SKM-1 (cell line): ENCODE results near the gene TSC22D3.
A peak's percentile ranks its signal among the peaks of the same experiment; 100 is the strongest.
"Not testable (repeated sequence)": the region's sequence is repeated elsewhere in the genome, so short reads cannot be mapped to it uniquely, and the experiment has no call there.

Experiments
- DNase-seq: peaks from one replicate; lab custom pipeline; 2025; ENCODE audit not compliant: unreplicated experiment; lab: John Stamatoyannopoulos, UW

The TSC22D3 gene

DNA sequence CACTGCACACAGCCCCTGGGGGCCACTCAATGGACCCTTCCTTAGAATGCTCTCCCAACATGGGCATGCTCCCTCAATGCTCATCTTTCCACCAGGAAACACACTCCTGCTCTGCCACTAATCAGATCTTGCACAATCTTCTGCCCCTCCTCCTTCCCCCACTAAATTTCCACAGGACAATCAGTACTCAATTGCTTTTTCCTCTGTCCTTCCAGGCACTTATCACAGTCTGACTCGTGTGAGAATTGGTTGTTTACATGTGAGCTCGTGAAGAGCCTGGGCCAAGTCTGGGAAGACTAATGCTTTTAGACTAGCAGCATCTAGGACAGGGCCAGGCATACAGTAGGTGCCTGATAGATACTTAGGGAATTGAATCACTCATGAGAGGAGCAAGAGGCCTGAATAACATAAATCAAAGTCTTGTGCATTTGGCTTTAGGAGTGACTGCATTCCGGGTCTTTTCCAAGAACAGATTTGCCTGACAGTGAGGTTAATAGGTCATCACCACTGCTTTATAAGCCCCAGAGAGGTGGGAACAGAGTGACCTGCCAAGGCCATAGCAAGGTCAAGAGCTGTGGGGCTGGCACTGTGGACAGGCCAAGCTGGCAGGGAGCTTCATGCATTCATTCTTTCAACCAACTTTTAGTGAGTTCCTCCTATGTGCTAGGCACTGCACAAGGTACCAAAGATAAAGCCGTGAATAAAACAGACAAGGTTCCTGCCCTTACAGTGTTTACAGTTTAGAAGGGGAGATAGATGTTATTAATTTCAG, 92.3 kb downstream of the TSC22D3 start:
- DNase-seq, result no peak

- no peak for DNase-seq
Measured at GRCh38 chrX:107682256-107682655, 93.3 kb downstream of the TSC22D3 start.

DNA sequence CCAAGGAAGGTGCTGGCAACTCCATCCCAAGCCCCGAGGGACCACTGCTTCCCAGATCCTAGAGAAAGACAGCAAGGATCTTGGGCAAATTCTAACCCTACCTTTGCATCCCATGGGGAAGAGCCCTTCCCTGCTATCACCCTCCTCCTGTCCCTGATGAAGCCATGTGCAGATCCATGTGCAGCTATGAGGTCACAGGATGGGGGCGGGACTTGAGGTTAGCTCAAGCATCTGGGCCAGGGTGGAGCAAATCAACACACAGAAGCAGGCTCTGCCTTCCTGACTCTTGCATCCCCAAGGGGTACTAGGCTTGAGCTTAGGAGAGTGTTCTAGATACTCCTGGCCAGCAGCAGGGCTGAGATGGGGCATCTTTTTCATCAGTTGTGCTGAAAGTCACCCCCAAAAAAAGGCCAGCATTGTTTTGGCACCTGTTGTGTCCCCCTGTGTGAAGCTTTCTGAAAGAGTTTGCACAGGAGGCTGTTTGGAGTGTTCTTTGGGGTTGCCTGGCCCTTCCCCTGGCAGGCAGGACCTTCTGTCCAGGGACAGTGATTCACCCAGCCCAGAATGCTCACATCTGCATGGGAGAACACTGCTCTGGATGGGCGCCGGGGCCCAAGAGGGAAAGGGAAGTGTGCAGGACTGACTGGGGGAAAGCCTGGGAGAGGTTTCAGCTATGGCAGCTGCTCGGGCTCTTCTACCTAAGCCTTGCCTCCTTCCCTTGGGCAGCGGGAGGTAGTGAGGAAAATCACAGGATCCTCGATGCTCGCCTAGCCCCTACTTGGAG, 96.4 kb downstream of the TSC22D3 start:
- DNase-seq, result peak; percentile 28

GRCh38 chrX:107677909-107678308, 97.7 kb downstream of the TSC22D3 start:
- DNase-seq, result no peak

DNA sequence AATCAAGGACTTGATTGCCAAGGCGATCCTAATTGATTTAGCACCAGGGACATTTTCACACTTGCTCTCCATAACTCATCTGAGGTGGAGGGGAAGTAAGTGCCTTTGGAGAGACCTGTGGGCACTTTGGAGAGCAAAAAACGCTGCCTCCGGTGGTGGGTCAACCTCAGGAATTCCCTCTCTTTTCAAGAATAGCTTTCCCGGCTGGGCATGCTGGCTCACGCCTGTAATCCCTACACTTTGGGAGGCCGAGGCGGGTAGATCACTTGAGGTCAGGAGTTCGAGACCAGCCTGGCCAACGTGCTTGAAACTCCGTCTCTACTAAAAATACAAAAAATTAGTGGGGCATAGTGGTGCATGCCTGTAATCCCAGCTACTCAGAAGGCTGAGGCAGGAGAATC, 98.1 kb downstream of the TSC22D3 start:
- no peak for DNase-seq

GRCh38 chrX:107676559-107677378, 98.8 kb downstream of the TSC22D3 start:
- DNase-seq, result peak; percentile 53

- peak; percentile 27 for DNase-seq
Measured at GRCh38 chrX:107675823-107676555, 99.6 kb downstream of the TSC22D3 start.

- DNase-seq, result no peak
Measured at GRCh38 chrX:107675365-107675654, 100.3 kb downstream of the TSC22D3 start.

DNA sequence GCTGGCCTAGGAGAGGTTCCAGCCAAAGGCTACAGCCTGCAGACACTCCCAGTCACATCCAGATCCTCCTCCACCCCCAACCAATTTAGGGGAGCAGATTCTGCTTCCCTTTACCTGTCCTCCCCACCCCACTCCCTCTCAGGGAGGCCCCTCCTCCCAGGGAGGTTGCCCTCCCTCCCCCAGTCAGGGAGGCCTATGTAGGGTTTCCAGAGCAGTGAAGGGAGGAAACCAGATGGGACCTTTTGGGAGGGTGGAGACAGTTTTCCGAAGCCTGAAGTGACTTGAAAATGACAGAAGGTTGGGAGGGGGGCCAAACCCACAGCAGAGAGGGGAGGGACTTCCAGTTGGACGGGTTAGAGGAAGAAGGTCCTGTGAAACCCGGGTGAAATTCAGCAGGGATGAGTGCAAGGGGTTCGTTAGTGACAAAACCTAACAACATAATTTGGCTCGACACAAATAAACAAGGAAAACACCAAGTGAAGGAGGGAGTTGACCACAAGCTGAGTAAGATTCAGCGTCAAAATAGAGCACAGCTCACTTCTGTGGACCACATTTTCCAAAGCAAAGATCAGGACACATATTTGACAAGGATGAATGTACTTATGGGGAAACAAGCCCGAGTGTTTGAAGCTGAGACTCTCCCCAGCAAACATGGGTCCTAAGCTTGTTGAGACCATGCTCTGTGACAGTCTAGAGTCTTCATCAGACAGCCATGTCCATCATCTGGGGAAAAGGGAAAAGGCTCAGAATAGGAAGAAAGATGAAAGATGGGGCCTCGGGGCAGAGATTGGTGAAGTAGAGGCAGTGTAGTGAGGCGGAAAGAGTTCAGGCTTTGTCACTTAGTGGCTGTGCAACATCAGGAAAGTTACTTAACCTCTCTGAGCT, 100.9 kb downstream of the TSC22D3 start:
- peak; percentile 19 for DNase-seq

DNA sequence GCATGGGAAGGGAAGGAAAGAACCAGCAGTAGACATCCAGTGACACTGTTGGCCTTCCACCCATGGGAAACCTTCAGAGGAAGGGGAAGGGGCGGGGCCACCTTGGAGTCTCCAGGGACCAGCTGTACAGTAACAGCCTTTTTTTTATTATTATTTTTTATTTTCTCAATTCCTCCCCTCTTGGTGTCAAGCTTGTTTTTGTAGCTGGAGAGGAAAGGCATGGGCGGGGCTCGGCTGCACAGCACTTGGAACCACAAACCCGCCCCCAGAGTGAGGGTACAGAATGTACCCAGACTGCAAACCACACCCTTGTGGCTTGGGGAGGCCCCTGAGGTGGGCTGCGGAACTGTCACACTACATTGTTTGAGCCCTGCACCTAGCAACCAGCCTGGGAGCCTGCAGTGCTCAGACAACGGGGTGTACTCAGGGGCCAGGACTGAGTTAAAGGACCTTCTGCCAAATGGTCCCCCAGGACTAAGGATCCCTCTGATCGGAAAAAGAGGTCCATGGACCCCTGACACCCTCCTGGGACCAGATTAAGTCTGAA, 101.6 kb downstream of the TSC22D3 start:
- peak; percentile 24 for DNase-seq

DNA sequence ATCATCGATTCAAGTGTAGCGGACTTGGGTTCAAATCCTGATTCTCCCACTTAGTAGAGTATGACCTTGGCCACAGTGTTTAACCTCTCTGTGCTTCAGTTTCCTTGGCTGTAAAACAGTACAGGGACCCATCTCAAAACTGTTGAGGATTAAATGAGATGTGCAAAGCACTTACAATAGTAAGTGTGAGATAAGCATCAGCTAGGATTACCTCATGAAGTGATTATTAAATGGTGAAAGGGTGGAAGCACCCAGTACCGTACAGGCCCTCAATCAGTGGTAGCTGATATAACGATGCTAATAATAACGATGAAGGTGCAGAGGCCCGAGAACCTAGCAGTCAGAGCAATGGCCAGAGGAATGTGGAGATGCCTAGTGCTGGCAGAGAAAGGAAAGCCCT, 102.2 kb downstream of the TSC22D3 start:
- DNase-seq, result no peak

- DNase-seq, result peak; percentile 31
Measured at GRCh38 chrX:107672955-107673378, 102.6 kb downstream of the TSC22D3 start.

GRCh38 chrX:107671256-107671655, 104.3 kb downstream of the TSC22D3 start:
- not testable (repeated sequence) for DNase-seq

- no peak for DNase-seq
Measured at GRCh38 chrX:107669885-107670628, 105.5 kb downstream of the TSC22D3 start.

GRCh38 chrX:107669261-107669660, 106.3 kb downstream of the TSC22D3 start:
- DNase-seq, result no peak

DNA sequence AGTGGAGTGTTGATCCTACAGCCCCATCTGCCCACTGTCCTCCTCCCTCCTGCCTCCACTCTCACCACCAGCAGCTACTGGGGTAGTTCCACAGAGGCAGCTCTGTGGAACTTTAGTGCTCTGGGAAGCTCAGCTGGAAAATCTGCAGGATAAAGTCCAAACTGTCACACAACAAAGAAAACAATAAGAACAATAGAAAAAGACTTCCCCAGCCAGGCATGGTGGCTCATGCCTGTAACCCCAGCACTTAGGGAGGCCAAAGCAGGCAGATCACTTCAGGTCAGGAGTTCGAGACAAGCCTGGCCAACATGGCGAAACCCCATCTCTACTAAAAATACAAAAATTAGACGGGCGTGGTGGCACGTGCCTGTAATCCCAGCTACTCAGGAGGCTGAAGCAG, 106.9 kb downstream of the TSC22D3 start:
- DNase-seq, result not testable (repeated sequence)

DNA sequence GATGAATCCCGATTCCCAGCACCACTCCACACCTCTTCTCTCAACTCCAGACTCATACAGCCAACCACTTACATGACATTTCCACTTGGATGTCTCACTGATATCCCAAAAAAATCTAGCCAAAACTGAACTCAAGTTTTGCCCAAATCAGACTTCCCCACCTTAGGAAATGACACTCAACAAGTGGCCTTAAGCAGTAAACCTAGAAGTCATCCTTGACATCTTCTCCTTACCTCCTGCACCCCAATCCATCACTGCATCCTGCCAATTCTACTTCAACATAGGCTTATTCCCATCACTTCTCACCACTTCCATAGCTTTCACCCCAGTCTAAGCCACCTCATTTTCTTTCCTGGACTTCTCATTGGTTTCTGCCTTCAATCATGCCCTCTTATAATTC, 108.2 kb downstream of the TSC22D3 start:
- no peak for DNase-seq

GRCh38 chrX:107666931-107667330, 108.7 kb downstream of the TSC22D3 start:
- DNase-seq, result no peak
